ENCODE measurements around the gene KSR2. TPM values are rescaled to one million over a fixed set of nuclear protein-coding genes. Genes with fewer than 3 reads are reported as not detected.

KSR2 gene
- total and polyA plus RNA-seq, 10 of the 15 experiments (the other 5 are each of a cell fraction or from before 2014, with no cell fraction given), result under 0.01 to 1.5 (median 0.01) TPM; not detected in 3

DNA sequence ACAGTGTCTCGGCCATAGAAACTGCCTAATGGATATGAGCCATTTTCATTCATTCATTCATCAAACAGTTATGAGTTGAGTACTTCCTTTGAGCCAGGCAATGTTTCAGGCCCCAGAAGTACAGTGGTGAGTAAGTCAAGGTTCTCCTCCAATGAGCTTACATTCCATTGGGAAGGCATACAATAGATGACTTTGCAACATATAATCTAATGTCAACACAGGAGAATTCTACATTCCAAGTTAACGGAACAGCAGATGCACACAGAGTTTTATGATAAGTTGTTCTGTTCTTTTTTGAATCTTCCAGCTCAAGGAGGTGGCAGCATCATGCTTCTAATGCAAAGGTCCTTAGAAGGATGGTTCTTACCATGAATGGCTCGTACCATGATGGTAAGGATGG lies 44.5 kb upstream of the KSR2 start:
- intact Hi-C loops (cut with micrococcal nuclease; ENCODE audit: unreplicated experiment) (no loop called here), in situ Hi-C loops (cut with MboI) (no loop called here)
- ChIA-PET RAD21 (ENCODE audit: unreplicated experiment) (no interaction called here), SMC1A (ENCODE audit: uncharacterized antibody, unreplicated experiment) (no interaction called here), CTCF (interaction anchor here (0.9 kb wide), 1 partner anchor 156 kb away, joined by 3 read pairs; no protein-coding TSS in a partner anchor), POLR2A (no interaction called here)
- no peaks in the 10 kb centered on the region for H3K27me3 ChIP-seq (replicated peaks in 1 of 2; ENCODE audit: control insufficient read depth in 2 of 2, insufficient read depth in 2 of 2, low read length in 1 of 2)
- no TSS peak for BruUV-seq (replicated peaks)
- WGBS (ENCODE audit: insufficient coverage, insufficient replicate concordance, low lambda C conversion rate, missing lambda C conversion rate), result 30% methylated on average over 3 of the region's 3 CpGs
- DNase-seq (ENCODE audit: low read depth, low spot score), result no peak
- no peak overlapping the region for H3K9ac ChIP-seq (ENCODE audit: control insufficient read depth, insufficient read depth, low read length)
- H3K4me1 ChIP-seq (ENCODE audit: control insufficient read depth, insufficient read depth, low read length), result 0 out of 2 replicates have a peak, but pooled peaks cover 3% of the 10 kb centered on the region
- H2AFZ ChIP-seq (ENCODE audit: control insufficient read depth, low read depth, low read length), result no peak overlapping the region
- no peaks in the 10 kb centered on the region for H3K36me3 ChIP-seq (ENCODE audit: control insufficient read depth in 2 of 2, insufficient read depth in 2 of 2, low read length in 1 of 2)
- H3K9me3 ChIP-seq (replicated peaks; ENCODE audit: control insufficient read depth, insufficient read depth, low read length), result no peaks in the 10 kb centered on the region; the same call in 2 of the 3 replicates
- H4K20me1 ChIP-seq (ENCODE audit: control insufficient read depth, insufficient read depth), result no peaks in the 10 kb centered on the region
- ATAC-seq, result no peak
- H3K79me2 ChIP-seq (ENCODE audit: control insufficient read depth, insufficient read depth, low read length), result peaks cover 17% of the 10 kb centered on the region
- no peak overlapping the region for H3K27ac ChIP-seq (ENCODE audit: control insufficient read depth, insufficient read depth)
- no peak for FAIRE-seq
- H3K4me2 ChIP-seq (ENCODE audit: control insufficient read depth, insufficient read depth), result no peak overlapping the region
- no peak overlapping the region for H3K4me3 ChIP-seq
- TF ChIP-seq SUZ12 (IDR thresholded peaks at IDR 0.05; ENCODE audit: unreplicated experiment), result no peak
- TF ChIP-seq, protein P1, sequence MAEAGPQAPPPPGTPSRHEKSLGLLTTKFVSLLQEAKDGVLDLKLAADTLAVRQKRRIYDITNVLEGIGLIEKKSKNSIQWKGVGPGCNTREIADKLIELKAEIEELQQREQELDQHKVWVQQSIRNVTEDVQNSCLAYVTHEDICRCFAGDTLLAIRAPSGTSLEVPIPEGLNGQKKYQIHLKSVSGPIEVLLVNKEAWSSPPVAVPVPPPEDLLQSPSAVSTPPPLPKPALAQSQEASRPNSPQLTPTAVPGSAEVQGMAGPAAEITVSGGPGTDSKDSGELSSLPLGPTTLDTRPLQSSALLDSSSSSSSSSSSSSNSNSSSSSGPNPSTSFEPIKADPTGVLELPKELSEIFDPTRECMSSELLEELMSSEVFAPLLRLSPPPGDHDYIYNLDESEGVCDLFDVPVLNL (IDR thresholded peaks at IDR 0.05; ENCODE audit: low read depth, low read length), result no peak
- TF ChIP-seq, protein P2, sequence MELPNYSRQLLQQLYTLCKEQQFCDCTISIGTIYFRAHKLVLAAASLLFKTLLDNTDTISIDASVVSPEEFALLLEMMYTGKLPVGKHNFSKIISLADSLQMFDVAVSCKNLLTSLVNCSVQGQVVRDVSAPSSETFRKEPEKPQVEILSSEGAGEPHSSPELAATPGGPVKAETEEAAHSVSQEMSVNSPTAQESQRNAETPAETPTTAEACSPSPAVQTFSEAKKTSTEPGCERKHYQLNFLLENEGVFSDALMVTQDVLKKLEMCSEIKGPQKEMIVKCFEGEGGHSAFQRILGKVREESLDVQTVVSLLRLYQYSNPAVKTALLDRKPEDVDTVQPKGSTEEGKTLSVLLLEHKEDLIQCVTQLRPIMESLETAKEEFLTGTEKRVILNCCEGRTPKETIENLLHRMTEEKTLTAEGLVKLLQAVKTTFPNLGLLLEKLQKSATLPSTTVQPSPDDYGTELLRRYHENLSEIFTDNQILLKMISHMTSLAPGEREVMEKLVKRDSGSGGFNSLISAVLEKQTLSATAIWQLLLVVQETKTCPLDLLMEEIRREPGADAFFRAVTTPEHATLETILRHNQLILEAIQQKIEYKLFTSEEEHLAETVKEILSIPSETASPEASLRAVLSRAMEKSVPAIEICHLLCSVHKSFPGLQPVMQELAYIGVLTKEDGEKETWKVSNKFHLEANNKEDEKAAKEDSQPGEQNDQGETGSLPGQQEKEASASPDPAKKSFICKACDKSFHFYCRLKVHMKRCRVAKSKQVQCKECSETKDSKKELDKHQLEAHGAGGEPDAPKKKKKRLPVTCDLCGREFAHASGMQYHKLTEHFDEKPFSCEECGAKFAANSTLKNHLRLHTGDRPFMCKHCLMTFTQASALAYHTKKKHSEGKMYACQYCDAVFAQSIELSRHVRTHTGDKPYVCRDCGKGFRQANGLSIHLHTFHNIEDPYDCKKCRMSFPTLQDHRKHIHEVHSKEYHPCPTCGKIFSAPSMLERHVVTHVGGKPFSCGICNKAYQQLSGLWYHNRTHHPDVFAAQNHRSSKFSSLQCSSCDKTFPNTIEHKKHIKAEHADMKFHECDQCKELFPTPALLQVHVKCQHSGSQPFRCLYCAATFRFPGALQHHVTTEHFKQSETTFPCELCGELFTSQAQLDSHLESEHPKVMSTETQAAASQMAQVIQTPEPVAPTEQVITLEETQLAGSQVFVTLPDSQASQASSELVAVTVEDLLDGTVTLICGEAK (IDR thresholded peaks at IDR 0.05; ENCODE audit: borderline replicate concordance), result no peak
- TF ChIP-seq NKRF (conservative IDR thresholded peaks at IDR 0.05), result no peak
- TF ChIP-seq DPF2 (IDR thresholded peaks at IDR 0.05), result no peak
- TF ChIP-seq SP1 (IDR thresholded peaks at IDR 0.05; ENCODE audit: low read depth, low read length), result no peak
- TF ChIP-seq ESRRA (IDR thresholded peaks at IDR 0.05; ENCODE audit: low read length), result no peak
- TF ChIP-seq TBL1XR1 (IDR thresholded peaks at IDR 0.05; ENCODE audit: low read depth, low read length), result no peak
- TF ChIP-seq, protein P3, sequence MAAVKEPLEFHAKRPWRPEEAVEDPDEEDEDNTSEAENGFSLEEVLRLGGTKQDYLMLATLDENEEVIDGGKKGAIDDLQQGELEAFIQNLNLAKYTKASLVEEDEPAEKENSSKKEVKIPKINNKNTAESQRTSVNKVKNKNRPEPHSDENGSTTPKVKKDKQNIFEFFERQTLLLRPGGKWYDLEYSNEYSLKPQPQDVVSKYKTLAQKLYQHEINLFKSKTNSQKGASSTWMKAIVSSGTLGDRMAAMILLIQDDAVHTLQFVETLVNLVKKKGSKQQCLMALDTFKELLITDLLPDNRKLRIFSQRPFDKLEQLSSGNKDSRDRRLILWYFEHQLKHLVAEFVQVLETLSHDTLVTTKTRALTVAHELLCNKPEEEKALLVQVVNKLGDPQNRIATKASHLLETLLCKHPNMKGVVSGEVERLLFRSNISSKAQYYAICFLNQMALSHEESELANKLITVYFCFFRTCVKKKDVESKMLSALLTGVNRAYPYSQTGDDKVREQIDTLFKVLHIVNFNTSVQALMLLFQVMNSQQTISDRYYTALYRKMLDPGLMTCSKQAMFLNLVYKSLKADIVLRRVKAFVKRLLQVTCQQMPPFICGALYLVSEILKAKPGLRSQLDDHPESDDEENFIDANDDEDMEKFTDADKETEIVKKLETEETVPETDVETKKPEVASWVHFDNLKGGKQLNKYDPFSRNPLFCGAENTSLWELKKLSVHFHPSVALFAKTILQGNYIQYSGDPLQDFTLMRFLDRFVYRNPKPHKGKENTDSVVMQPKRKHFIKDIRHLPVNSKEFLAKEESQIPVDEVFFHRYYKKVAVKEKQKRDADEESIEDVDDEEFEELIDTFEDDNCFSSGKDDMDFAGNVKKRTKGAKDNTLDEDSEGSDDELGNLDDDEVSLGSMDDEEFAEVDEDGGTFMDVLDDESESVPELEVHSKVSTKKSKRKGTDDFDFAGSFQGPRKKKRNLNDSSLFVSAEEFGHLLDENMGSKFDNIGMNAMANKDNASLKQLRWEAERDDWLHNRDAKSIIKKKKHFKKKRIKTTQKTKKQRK (IDR thresholded peaks at IDR 0.05; ENCODE audit: low read depth, low read length), result no peak
- TF ChIP-seq MYC (IDR thresholded peaks at IDR 0.05; ENCODE audit: insufficient read depth, insufficient read length, insufficient replicate concordance, low read length, severe bottlenecking), result no peak
- no peak for TF ChIP-seq CBX5 (IDR thresholded peaks at IDR 0.05; ENCODE audit: low read depth)
- no peak for TF ChIP-seq STAT1 (conservative IDR thresholded peaks at IDR 0.05)
- no peak for TF ChIP-seq SUPT20H (IDR thresholded peaks at IDR 0.05; ENCODE audit: borderline replicate concordance, control insufficient read depth, low read depth, low read length)
- TF ChIP-seq MTA2 (IDR thresholded peaks at IDR 0.05; ENCODE audit: low read depth), result no peak

Measured in GM12878 (cell line).